HG02623 (cell line): Measurements from ENCODE around the gene SLC44A4.
"Not testable (repeated sequence)": the region's sequence is repeated elsewhere in the genome, so short reads cannot be mapped to it uniquely, and the experiment has no call there.

Experiments
- ATAC-seq: cut with Tn5 transposase; IDR thresholded peaks from one replicate; pipeline ENCODE4 v1.9.1; 2021; ENCODE audit warnings: moderate library complexity; ENCODE audit not compliant: unreplicated experiment

SLC44A4 gene

GRCh38 chr6:31880616-31881015, 1.8 kb upstream of the SLC44A4 start:
- ATAC-seq: no peak

DNA sequence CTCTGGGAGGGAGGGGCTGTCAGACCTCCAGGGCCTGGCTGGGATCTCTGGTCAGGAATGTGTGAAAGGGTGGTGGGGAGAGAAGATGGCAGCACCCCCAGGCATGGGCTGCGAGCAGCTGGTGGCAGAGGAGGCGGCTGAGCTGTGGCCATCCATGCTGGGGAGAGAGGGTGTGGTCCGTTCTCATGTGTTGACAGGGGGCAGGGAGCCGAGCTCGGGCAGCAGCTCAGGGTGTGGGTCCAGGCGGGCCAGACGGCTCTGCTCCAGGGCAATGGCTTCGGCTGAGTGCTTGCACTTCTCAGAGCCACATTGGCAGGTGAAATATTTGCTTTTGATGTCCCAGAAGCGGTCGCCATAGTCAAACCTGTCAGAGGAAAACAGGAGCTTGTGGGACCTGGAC, 1.1 kb upstream of the SLC44A4 start:
- ATAC-seq: no peak

DNA sequence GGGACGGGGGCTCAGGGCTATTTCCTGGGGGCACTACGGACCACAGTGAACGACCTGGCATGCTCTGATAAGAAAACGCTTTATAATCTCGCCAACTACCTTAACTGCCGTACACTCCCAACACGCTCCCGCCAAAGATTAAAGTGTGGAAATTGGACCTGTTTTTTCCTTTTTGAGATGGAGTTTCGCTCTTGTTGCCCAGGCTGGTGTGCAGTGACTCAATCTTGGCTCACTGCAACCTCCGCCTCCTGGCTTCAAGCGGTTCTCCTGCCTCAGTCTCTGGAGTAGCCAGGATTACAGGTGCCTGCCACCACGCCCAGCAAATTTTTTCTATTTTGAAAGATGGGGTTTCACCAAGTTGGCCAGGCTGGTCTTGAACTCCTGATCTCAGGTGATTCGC, 346 bp upstream of the SLC44A4 start:
- ATAC-seq: no peak

DNA sequence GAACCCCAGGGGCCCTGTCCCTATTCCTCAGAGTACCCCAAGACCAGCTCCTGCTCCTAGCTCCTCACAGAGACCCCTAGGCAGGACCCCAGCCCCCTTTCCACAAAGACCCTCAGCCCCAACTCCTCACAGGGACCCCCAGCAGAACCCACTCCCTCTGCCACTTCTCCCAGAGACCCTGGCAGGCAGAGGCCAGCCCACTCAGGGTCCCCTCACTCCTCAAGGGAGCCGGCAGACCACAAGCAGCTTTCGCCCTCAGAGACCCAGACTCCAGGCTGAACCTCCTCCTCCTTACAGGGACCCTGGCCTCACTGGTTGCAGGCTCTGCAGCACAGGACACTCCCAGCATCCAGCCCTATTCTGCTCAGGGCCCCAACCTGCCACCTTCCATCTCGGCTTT, 575 bp downstream of the SLC44A4 start:
- no peak for ATAC-seq

DNA sequence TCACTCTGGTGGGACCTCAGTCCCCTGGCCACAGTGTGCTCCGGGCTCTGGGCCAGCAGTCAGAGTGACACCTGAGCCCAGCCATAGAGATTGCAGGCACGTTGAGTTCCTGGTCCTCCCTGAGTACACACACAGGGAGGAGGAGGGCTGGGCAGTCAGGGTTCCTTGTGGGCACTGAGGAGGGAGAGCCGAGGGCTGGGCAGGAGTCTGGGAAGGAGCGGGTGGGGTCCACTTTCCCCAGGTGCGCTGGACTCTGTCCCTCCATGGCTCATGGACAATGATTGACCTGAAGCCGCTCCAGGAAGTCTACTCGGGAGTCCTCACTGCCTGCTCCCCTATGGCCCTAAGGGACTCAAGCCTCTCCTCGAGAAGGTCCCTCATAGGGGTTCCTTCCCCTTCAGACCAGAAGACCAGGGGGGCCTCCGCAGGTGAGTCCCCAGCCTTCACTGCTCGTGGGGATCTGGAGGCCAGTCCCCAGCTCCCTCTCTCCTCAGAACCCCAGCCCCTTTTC, 1.1 kb downstream of the SLC44A4 start:
- ATAC-seq: no peak

DNA sequence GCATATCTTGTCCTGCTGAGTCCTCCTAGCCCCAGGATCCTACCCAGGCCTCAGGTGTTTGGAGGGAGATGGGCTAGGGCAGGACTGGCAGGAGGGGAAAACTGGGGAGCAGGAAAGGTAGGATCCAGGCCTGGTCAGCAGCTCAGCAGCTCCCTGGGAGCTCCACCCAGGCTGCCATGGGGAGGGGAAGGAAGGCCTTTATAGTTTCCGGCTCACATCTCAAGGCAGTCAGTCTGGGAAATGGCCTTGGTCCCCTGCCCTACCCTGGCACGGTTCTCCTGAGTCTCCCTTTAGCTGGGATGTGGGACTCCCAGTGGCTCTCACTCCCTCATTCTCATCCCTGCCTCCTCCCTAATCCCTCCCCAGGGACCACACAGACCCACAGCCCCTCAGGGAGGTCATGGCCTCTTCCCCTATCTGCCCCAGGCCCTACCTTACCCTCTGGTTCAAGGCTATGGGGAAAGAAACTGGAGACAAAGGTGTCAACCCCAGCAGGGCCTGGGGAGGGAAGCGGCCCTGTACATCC, 1.6 kb downstream of the SLC44A4 start:
- no peak for ATAC-seq

- no peak for ATAC-seq
These were observed 2.4 kb downstream of the SLC44A4 start for GRCh38 chr6:31876357-31876756.

- no peak for ATAC-seq
These were observed 2.9 kb downstream of the SLC44A4 start for GRCh38 chr6:31875877-31876276.

- ATAC-seq: no peak
These were observed 3.8 kb downstream of the SLC44A4 start for GRCh38 chr6:31874836-31875572.

GRCh38 chr6:31874084-31874670, 4.6 kb downstream of the SLC44A4 start:
- no peak for ATAC-seq

DNA sequence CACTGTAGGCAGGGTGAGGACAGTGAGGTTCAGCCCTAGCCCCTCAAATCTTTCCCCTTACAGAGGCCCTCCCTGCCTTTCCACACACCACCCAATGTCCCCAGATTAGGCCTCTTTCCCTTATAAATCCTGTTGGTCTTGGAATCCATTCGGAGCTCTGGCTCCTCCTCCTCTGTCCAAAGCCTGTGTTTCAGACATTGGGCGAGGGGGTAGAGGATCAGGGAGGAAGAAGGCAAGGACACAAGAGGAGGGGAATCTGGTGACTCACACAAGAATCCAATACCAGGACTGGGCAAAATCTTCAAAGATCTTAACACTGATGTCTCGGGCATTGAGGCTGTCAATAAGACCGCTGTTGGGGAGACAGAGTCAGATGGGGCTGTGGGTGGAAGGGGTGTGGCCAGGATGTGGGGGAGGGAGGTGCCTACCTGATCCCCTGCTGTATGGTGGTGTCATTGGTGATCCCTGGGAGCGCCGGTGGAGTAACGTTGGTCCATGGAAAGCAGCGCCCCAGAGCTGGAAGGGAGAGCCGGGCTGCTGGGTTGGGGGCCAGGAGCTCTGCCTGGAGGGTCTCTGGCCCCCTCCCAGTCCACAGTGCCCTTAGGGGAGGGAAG, 7.6 kb downstream of the SLC44A4 start:
- no peak for ATAC-seq

DNA sequence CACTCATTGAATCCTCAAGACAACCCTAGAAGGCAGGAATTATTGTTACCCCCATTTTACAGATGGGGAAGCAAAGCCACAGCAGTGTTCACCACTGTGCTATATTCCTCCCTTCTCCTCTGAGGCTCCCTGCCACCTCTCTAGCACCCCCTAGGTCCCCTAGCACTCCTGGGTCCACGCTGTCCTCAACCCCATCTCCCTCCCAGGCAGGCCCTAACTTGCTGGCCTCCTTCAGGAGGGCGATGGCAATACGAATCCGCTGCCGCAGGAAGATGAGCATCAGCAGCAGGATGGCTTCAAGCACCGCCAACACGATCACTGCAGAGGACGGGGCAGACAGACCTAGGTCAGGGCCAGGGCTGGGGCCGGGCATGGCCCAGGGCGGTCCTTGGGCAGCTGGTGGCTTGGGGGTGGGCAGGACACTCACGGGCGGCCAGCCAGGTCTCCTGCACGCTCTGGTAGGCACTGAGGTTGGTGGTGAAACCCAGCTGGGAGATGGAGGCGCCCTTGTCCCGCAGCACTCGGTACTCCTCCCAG, 8.3 kb downstream of the SLC44A4 start:
- ATAC-seq: no peak

- no peak for ATAC-seq
These were observed 9.5 kb downstream of the SLC44A4 start for GRCh38 chr6:31869343-31869742.

GRCh38 chr6:31868658-31868971, 10.2 kb downstream of the SLC44A4 start:
- not testable (repeated sequence) for ATAC-seq

- no peak for ATAC-seq
These were observed 13.3 kb downstream of the SLC44A4 start for GRCh38 chr6:31865205-31866118.

DNA sequence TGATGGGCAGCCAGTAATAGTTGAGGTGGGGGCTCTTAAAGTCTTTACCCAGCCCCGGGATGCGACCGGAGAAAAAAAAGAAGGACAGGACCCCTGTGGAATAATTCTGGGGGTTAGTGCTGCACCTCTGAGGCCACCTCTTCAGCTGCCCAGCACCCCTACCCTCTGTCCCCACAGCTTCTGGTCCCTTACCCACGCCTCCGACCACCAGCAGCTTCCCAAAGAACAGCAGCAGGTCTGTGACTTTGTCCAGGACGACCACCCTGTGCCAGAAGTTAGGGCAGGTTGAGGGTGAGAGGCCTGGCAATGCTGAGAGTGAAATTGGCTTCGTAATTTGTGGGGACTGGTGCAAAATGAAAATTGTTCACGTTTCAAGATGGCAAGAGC, 14.0 kb downstream of the SLC44A4 start:
- no peak for ATAC-seq

- not testable (repeated sequence) for ATAC-seq
These were observed 14.7 kb downstream of the SLC44A4 start for GRCh38 chr6:31864123-31864562.

DNA sequence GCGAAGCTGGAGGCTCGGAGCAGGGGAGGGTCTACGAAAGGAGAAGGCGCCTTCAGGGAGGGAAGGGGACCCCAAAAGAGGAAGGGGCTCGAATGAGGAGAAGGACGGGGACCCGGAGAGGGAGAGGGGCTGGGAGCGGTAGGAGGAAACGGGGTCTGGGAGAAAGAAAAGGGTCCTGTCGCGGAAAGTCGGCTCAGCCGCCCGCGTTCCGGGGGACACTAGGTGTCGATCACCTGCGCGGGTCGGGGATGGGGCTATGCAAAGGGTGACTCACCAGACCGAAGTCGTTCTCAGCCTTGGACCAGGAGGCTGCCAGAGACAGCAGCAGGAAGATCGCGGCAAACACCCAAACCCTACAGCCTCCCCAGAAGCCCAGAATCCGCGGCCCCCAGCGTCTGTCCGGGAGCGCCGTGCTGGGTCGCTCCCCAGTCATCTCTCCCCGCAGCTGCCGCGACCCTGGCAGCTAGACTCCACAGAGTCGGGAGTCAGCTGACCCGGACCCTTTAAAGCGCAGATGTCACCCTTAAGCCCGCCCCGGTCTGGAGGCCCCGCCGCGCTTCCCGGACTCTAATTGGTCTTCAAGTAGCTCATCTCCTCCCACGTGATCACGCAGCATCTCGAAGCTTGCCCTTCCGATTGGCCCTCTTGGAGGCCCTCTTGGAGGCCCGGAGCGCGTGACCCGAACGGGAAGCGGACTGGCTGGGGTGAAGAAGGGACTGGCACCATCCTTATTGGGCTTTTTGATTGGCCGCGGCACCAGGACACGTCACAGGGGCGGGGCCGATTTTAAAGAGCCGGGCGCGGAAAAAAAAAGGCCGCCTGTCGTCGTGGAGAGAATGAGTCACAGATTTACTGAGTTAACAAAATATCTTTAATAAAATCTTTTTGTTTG, 16.2 kb downstream of the SLC44A4 start, which contains the start of gene NEU1:
NEU1 (minus strand) TSS at position 478 of the 892 bp plus-strand sequence; CDS start at position 433, 45 bp downstream.
- ATAC-seq: peak; percentile 88

DNA sequence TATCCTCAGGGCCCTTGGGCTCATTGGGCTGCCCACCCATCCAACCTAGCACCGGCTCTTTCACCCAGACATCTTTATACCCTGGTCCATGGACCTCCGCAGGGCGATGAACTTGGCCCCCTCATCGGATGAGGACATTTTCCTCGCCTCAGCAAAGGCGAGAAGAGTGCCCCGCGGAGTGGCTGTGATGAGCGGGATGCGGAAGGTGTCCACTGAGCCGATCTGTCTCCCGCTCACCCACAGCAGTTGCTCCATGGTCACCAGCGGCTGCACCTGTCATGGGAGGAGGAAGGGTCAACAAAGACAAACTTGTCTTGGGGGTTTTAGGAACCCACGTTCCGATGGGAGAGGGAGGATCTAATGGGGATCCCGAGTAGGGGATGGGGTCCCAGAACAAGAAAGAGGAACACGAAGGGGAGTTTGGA, 16.9 kb downstream of the SLC44A4 start:
- ATAC-seq: no peak
